ENCODE measurements around the gene ZNF304.
"Not testable (repeated sequence)": the region's sequence is repeated elsewhere in the genome, so short reads cannot be mapped to it uniquely, and the experiment has no call there.

ZNF304 gene

DNA sequence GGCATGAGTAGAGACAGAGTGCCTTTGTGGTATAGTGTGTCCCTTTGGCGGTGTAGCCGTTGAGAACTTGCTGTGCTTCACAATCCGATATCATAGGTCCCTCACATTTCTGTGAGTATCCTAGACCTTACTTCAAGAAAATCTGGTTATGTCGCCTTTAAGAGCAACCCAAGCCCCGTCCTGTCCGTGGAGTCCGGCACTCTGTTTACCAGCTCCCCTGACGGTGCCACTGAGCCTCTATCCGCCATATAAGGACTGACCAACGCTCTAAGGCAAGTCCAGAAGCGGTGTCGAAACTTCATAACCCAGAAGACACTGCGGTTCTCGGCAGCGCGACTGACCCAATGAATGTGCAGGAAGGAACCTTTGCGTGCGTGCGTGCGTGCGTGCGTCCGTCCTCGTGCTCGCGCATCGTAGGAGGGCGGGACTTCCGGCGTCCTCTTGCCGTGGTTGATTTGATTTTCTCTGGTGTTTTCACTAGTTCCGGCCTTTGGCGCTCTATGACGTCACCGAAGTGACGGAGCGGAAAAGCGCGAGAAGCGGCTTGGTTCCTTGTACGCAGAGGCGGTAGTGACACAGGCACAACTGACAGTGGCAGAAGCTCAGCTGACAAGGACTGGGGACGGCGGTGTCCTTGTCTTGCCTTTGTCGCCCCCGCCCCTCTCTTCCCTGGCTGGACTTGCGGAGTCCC lies 12.1 kb downstream of the ZNF304 start, which contains the start of the genes TRAPPC2B and ZNF547:
Gene TRAPPC2B, plus strand, starts transcription at position 555 of the 691 bp plus-strand sequence. CDS start 1,283 bp downstream, outside the sequence.
Gene ZNF547, plus strand, starts transcription at position 555 of the 691 bp plus-strand sequence. CDS start 5,005 bp downstream, outside the sequence.
- TF ChIP-seq, protein P1, sequence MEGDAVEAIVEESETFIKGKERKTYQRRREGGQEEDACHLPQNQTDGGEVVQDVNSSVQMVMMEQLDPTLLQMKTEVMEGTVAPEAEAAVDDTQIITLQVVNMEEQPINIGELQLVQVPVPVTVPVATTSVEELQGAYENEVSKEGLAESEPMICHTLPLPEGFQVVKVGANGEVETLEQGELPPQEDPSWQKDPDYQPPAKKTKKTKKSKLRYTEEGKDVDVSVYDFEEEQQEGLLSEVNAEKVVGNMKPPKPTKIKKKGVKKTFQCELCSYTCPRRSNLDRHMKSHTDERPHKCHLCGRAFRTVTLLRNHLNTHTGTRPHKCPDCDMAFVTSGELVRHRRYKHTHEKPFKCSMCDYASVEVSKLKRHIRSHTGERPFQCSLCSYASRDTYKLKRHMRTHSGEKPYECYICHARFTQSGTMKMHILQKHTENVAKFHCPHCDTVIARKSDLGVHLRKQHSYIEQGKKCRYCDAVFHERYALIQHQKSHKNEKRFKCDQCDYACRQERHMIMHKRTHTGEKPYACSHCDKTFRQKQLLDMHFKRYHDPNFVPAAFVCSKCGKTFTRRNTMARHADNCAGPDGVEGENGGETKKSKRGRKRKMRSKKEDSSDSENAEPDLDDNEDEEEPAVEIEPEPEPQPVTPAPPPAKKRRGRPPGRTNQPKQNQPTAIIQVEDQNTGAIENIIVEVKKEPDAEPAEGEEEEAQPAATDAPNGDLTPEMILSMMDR (IDR thresholded peaks at IDR 0.05; ENCODE audit: low read depth, low read length), result no peak
- DNase-seq, result peak; percentile 97
- Histone ChIP-seq H3K4me3 (ENCODE audit: low read depth, low read length) (peak within 1 kb of the TSS; percentile 91), H3K36me3 (peaks cover 5% of the 10 kb centered on the region), H3K9me3 (no peaks in the 10 kb centered on the region), H3K27me3 (no peaks in the 10 kb centered on the region), H3K4me1 (no peaks in the 10 kb centered on the region)

DNA sequence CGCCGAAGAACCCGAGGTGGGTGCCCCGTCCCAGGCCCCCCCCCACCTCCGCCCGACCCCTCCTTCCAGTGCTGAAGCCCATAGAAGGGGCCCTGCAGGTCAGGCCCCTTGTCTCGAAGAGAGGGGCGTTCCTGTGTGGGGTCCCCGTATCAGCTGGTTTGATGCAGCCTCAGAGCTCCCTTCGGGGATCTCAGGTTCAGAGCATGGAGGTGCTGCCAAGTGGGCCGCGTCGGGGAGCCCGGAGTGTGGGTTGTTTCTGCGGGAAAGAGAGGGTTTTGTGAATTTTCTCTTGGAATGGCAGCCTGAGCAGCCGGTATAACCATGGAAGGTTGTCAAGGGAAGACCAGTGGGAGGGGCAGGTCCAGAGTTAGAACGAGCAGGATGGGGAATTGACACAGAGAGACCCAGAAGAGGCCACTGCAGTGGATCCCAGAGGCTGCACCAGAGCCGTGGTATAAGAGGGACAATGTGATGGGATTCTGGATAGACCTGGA lies 12.7 kb downstream of the ZNF304 start:
- TF ChIP-seq, protein P1 (IDR thresholded peaks at IDR 0.05; ENCODE audit: low read depth, low read length), result no peak
- Histone ChIP-seq H3K4me3 (ENCODE audit: low read depth, low read length) (peak overlapping the region; percentile 91), H3K27me3 (no peaks in the 10 kb centered on the region), H3K4me1 (no peaks in the 10 kb centered on the region), H3K36me3 (peaks cover 2% of the 10 kb centered on the region; the same call in 1 of the 2 replicates), H3K9me3 (no peaks in the 10 kb centered on the region)
- no peak for DNase-seq

DNA sequence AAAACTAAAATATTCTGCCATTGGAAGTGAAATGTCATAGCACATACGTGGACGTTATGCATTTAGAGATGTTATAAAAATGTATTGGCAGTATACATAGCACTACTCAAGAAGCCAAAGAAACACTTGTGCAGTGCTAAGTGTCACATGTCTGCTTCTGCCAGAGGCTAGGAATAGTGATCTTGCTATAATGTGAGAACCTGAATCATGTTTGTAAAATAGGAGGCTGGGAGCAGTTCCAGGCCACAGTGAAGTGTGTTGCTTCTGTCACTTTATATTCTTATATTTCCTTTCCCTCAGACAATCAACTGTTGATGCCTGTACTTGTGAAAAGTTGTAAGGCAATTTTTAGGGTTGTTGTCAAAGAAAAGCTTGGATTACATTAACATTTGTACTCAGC lies 15.7 kb downstream of the ZNF304 start:
- H3K4me3 ChIP-seq (ENCODE audit: low read depth, low read length), result no peak overlapping the region
- H3K9me3 ChIP-seq, result no peaks in the 10 kb centered on the region
- DNase-seq, result no peak
- H3K4me1 ChIP-seq, result no peaks in the 10 kb centered on the region
- no peaks in the 10 kb centered on the region for H3K27me3 ChIP-seq
- H3K36me3 ChIP-seq, result no peaks in the 10 kb centered on the region
- TF ChIP-seq, protein P1 (IDR thresholded peaks at IDR 0.05; ENCODE audit: low read depth, low read length), result no peak

DNA sequence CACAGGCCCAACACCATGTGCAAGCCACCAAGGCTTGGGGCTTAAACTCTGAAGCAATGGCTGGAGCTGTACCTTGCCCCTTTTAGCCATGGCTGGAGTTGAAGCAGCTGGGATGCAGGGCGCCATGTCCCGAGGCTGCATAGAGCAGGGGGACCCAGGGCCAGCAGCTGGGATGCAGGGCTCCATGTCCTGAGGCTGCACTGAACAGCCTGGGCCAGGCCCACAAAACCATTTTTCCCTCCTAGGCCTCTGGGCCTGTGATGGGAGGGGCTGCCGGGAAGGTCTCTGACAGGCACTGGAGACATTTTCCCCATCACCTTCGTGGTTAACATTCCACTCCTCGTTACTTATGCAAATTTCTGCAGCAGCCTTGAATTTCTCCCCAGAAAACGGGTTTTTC lies 23.1 kb downstream of the ZNF304 start:
- Histone ChIP-seq H3K9me3 (peaks cover 6% of the 10 kb centered on the region), H3K27me3 (no peaks in the 10 kb centered on the region), H3K36me3 (no peaks in the 10 kb centered on the region), H3K4me3 (ENCODE audit: low read depth, low read length) (no peak overlapping the region), H3K4me1 (no peaks in the 10 kb centered on the region)
- TF ChIP-seq, protein P1 (IDR thresholded peaks at IDR 0.05; ENCODE audit: low read depth, low read length), result no peak
- DNase-seq, result no peak

DNA sequence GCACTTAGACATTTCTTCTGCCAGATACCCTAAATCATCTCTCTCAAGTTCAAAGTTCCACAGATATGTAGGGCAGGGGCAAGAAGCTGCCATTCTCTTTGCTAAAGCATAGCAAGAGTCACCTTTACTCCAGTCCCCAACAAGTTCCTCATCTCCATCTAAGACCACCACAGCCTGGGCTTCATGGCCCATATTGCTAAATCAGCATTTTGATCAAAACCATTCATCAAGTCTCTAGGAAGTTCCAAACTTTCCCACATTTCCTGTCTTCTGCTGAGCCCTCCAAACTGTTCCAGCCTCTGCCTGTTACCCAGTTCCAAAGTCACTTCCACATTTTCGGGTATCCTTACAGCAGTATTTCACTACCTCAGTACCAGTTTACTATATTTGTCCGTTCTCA lies 23.6 kb downstream of the ZNF304 start:
- not testable (repeated sequence) for H3K4me1 ChIP-seq; H3K36me3 ChIP-seq; H3K27me3 ChIP-seq; DNase-seq; H3K9me3 ChIP-seq; H3K4me3 ChIP-seq (ENCODE audit: low read depth, low read length)

DNA sequence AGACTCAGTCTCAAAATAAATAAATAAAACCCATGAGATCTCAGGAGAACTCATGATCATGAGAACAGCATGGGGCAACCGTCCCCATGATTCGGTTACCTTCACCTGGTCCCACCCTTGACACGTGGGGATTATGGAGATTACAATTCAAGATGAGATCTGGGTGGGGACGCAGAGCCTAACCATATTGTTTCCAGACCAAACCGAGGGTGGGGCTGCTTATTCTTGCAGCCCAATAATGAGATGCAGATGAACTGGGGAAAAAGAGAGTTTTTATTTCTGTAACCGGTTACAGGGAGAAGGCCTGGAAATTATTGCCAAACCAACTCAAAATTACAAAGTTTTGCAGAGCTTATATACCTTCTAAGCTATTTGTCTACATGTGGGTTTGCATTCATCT lies 25.1 kb downstream of the ZNF304 start:
- no peak for DNase-seq
- TF ChIP-seq, protein P1 (IDR thresholded peaks at IDR 0.05; ENCODE audit: low read depth, low read length), result no peak
- Histone ChIP-seq H3K4me3 (ENCODE audit: low read depth, low read length) (no peak overlapping the region), H3K27me3 (no peaks in the 10 kb centered on the region), H3K4me1 (no peaks in the 10 kb centered on the region), H3K36me3 (no peaks in the 10 kb centered on the region), H3K9me3 (peaks cover 6% of the 10 kb centered on the region)
